H1 (cell line): ENCODE results near the gene FBXW8. TPM values are rescaled to one million over a fixed set of nuclear protein-coding genes. Genes with fewer than 3 reads are reported as not detected.

Source experiments
- CTCF ChIA-PET: fragments of 300-600 bp; sonication (Branson Sonifier 250); formaldehyde crosslinking; loops from one replicate; lab custom pipeline; 2021; ENCODE audit not compliant: partially characterized antibody; lab: Charles Lee
- POLR2A ChIA-PET: fragments of 300-600 bp; sonication (Branson Sonifier 250); formaldehyde crosslinking; loops from one replicate; lab custom pipeline; 2021; ENCODE audit warnings: inconsistent platforms; ENCODE audit not compliant: partially characterized antibody; lab: Charles Lee
- DNase-seq, 2 experiments: peaks; one replicate each; pipeline versions ENCODE4 v3.0.0 to v3.0.0-alpha.2; 2010 to 2022; ENCODE audit warnings: low spot score in 2 of 2, low read depth in 1 of 2, mixed read lengths in 1 of 2
- FAIRE-seq: peaks from 2 replicates; lab custom pipeline; 2011; peaks lifted over from hg19 to GRCh38; lab: Jason Lieb, UNC
- H2AFZ ChIP-seq: 2 replicates; pipeline ENCODE4 v1.8.1; 2012; ENCODE audit warnings: low read length, inconsistent platforms
- H2AK5ac ChIP-seq: 2 replicates; pipeline ENCODE4 v1.6.1; 2013; ENCODE audit warnings: low read depth, low read length
- H2BK120ac ChIP-seq: replicated peaks from 2 replicates; pipeline ENCODE3; 2013; ENCODE audit warnings: low read depth, low read length, inconsistent platforms
- H2BK12ac ChIP-seq: 2 replicates; pipeline ENCODE4 v1.6.1; 2013; ENCODE audit warnings: low read depth, low read length
- H2BK15ac ChIP-seq: 2 replicates; pipeline ENCODE4 v1.6.1; 2013; ENCODE audit warnings: low read length
- H2BK20ac ChIP-seq: 2 replicates; pipeline ENCODE4 v1.6.1; 2013; ENCODE audit warnings: low read length
- H2BK5ac ChIP-seq: 2 replicates; pipeline ENCODE4 v1.6.1; 2013; ENCODE audit warnings: low read depth, low read length
- H3K14ac ChIP-seq: 2 replicates; pipeline ENCODE4 v1.6.1; 2013; ENCODE audit warnings: inconsistent platforms; ENCODE audit not compliant: insufficient read length
- H3K18ac ChIP-seq: 2 replicates; pipeline ENCODE4 v1.6.1; 2013; ENCODE audit warnings: low read length; ENCODE audit errors: extremely low read depth
- H3K23ac ChIP-seq: 2 replicates; pipeline ENCODE4 v1.6.1; 2013; ENCODE audit warnings: inconsistent platforms; ENCODE audit not compliant: insufficient read length
- H3K23me2 ChIP-seq: 2 replicates; pipeline ENCODE4 v1.6.1; 2013; ENCODE audit warnings: low read depth, low read length
- H3K27ac ChIP-seq: 2 replicates; pipeline ENCODE4 v1.6.1; 2011; ENCODE audit warnings: low read depth, low read length, inconsistent platforms
- H3K27me3 ChIP-seq, 4 experiments: replicated peaks in 1 of 4; 1 replicate in 1 of 4; 2 replicates in 3 of 4; pipeline versions ENCODE4 v1.6.1 to v1.8.1; 2011 to 2013; ENCODE audit warnings: low read length in 3 of 4, mild to moderate bottlenecking in 3 of 4, inconsistent platforms in 2 of 4, mixed read lengths in 2 of 4, moderate library complexity in 1 of 4; ENCODE audit not compliant: control insufficient read depth in 3 of 4, insufficient read depth in 3 of 4; ENCODE audit errors: extremely low read depth in 1 of 4
- H3K36me3 ChIP-seq, 4 experiments: 2 replicates each; pipeline versions ENCODE4 v1.6.1 to v1.8.1; 2011 to 2013; ENCODE audit warnings: mild to moderate bottlenecking in 4 of 4, low read length in 3 of 4, moderate library complexity in 2 of 4, control low read depth in 1 of 4, inconsistent platforms in 1 of 4; ENCODE audit not compliant: insufficient read depth in 4 of 4, control insufficient read depth in 2 of 4
- H3K4ac ChIP-seq: replicated peaks from 2 replicates; pipeline ENCODE3; 2013; ENCODE audit warnings: low read length, low read depth, mixed read lengths, inconsistent platforms; ENCODE audit not compliant: insufficient read length
- H3K4me1 ChIP-seq, 4 experiments: replicated peaks in 1 of 4; 1 replicate in 1 of 4; 2 replicates in 3 of 4; pipeline versions ENCODE4 v1.6.1 to v1.8.1; 2011 to 2013; ENCODE audit warnings: low read length in 3 of 4, inconsistent platforms in 2 of 4, mixed read lengths in 1 of 4; ENCODE audit not compliant: insufficient read depth in 4 of 4, control insufficient read depth in 3 of 4
- H3K4me2 ChIP-seq, 2 experiments: 2 replicates each; pipeline versions ENCODE4 v1.6.1 to v1.8.1; 2011 to 2013; ENCODE audit warnings: low read depth in 2 of 2, low read length in 2 of 2, control low read depth in 1 of 2, inconsistent platforms in 1 of 2, mild to moderate bottlenecking in 1 of 2; ENCODE audit not compliant: insufficient read depth in 1 of 2
- H3K4me3 ChIP-seq, 4 experiments: fragments of 200-600, 300-600 bp in 1 of 4; sonication (generic), shearing (Covaris generic), sonication (Bioruptor Twin) in 1 of 4; 2 replicates each; pipeline versions ENCODE4 v1.5.1 to v1.8.1; 2011 to 2016; ENCODE audit warnings: low read length in 4 of 4, low read depth in 3 of 4, control low read depth in 2 of 4, inconsistent platforms in 2 of 4, mild to moderate bottlenecking in 2 of 4, mixed read lengths in 1 of 4, moderate library complexity in 1 of 4; ENCODE audit not compliant: insufficient read depth in 2 of 4; ENCODE audit errors: extremely low read depth in 1 of 4
- H3K56ac ChIP-seq: replicated peaks from 2 replicates; pipeline ENCODE3; 2013; ENCODE audit warnings: low read depth, mild to moderate bottlenecking, mixed read lengths, low read length, inconsistent platforms; ENCODE audit not compliant: insufficient read length
- H3K79me1 ChIP-seq: 2 replicates; pipeline ENCODE4 v1.6.1; 2013; ENCODE audit warnings: low read depth, low read length, control low read depth
- H3K79me2 ChIP-seq, 2 experiments: 2 replicates each; pipeline versions ENCODE4 v1.6.1 to v1.8.1; 2012 to 2013; ENCODE audit warnings: low read length in 2 of 2, mild to moderate bottlenecking in 2 of 2, inconsistent platforms in 1 of 2; ENCODE audit not compliant: insufficient read depth in 2 of 2, control insufficient read depth in 1 of 2
- H3K9ac ChIP-seq, 4 experiments: replicated peaks in 1 of 4; 1 replicate in 1 of 4; 2 replicates in 3 of 4; pipeline versions ENCODE4 v1.6.1 to v1.8.1; 2011 to 2013; ENCODE audit warnings: low read depth in 3 of 4, low read length in 3 of 4, control low read depth in 2 of 4, mild to moderate bottlenecking in 2 of 4, moderate library complexity in 2 of 4, inconsistent platforms in 1 of 4; ENCODE audit errors: extremely low read depth in 1 of 4
- H3K9me3 ChIP-seq, 2 experiments: 2 replicates each; pipeline versions ENCODE4 v1.6.1 to v1.8.1; 2012 to 2013; ENCODE audit warnings: mild to moderate bottlenecking in 2 of 2, moderate library complexity in 2 of 2, control low read depth in 1 of 2, inconsistent platforms in 1 of 2, low read depth in 1 of 2, low read length in 1 of 2, mixed read lengths in 1 of 2; ENCODE audit not compliant: insufficient read depth in 2 of 2
- H4K20me1 ChIP-seq, 2 experiments: replicated peaks in 1 of 2; 2 replicates each; pipeline versions ENCODE3 to v1.8.1; 2011 to 2013; ENCODE audit warnings: inconsistent platforms in 2 of 2, low read length in 2 of 2, mild to moderate bottlenecking in 1 of 2; ENCODE audit not compliant: insufficient read depth in 2 of 2, control insufficient read depth in 1 of 2
- H4K5ac ChIP-seq: 2 replicates; pipeline ENCODE4 v1.6.1; 2013; ENCODE audit warnings: low read length, low read depth, mixed read lengths, inconsistent platforms; ENCODE audit not compliant: insufficient read length
- H4K8ac ChIP-seq: 2 replicates; pipeline ENCODE4 v1.8.0; 2013; ENCODE audit warnings: mild to moderate bottlenecking, moderate library complexity, low read length, inconsistent platforms; ENCODE audit not compliant: insufficient read depth; ENCODE audit errors: extremely low read depth
- H4K91ac ChIP-seq: replicated peaks from 2 replicates; pipeline ENCODE3; 2013; ENCODE audit warnings: low read length, mixed read lengths, inconsistent platforms; ENCODE audit not compliant: insufficient read length
- BACH1 ChIP-seq: IDR thresholded peaks from 2 replicates; pipeline ENCODE4 v1.6.1; 2012; ENCODE audit warnings: low read length, improper control_type of control experiment
- EGR1 ChIP-seq: IDR thresholded peaks from 2 replicates; pipeline ENCODE4 v1.6.1; 2011; ENCODE audit warnings: low read depth, low read length, borderline replicate concordance
- EP300 ChIP-seq, 2 experiments: IDR thresholded peaks; 1 replicate in 1 of 2; 2 replicates in 1 of 2; pipeline ENCODE4 v1.6.1; 2011 to 2012; ENCODE audit warnings: low read depth in 2 of 2, low read length in 2 of 2, mild to moderate bottlenecking in 2 of 2, borderline replicate concordance in 1 of 2, inconsistent platforms in 1 of 2, moderate library complexity in 1 of 2
- HDAC6 ChIP-seq: IDR thresholded peaks from one replicate; pipeline ENCODE4 v1.7.1; 2012; ENCODE audit warnings: low read depth, mild to moderate bottlenecking, inconsistent platforms, low read length, moderate library complexity
- JUN ChIP-seq: IDR thresholded peaks from 2 replicates; pipeline ENCODE4 v1.6.1; 2011; ENCODE audit warnings: low read depth, mild to moderate bottlenecking, improper control_type of control experiment, low read length
- NRF1 ChIP-seq: IDR thresholded peaks from 2 replicates; pipeline ENCODE4 v1.6.1; 2011; ENCODE audit warnings: mild to moderate bottlenecking, low read depth, low read length, improper control_type of control experiment
- POLR2A ChIP-seq, 2 experiments: IDR thresholded peaks; 1 replicate in 1 of 2; 2 replicates in 1 of 2; pipeline ENCODE4 v1.6.1; 2011; ENCODE audit warnings: low read depth in 2 of 2, low read length in 2 of 2, mild to moderate bottlenecking in 2 of 2; ENCODE audit errors: control extremely low read depth in 1 of 2
- RAD21 ChIP-seq, 2 experiments: IDR thresholded peaks in 1 of 2; conservative IDR thresholded peaks in 1 of 2; 2 replicates each; pipeline ENCODE4 v1.6.1; 2011; ENCODE audit warnings: low read depth in 2 of 2, low read length in 2 of 2, improper control_type of control experiment in 1 of 2, inconsistent platforms in 1 of 2, mild to moderate bottlenecking in 1 of 2, moderate library complexity in 1 of 2
- RNF2 ChIP-seq: fragments of 200-900, 300-1000 bp; sonication (generic); IDR thresholded peaks from 2 replicates; pipeline ENCODE4 v1.7.1; 2016; ENCODE audit warnings: borderline replicate concordance, low read depth, mild to moderate bottlenecking, antibody characterized with exemption, low read length; ENCODE audit not compliant: poor library complexity, severe bottlenecking; ENCODE audit errors: missing control alignments
- SIN3A ChIP-seq, 2 experiments: IDR thresholded peaks in 1 of 2; conservative IDR thresholded peaks in 1 of 2; 2 replicates each; pipeline ENCODE4 v1.6.1; 2011 to 2012; ENCODE audit warnings: low read length in 2 of 2, improper control_type of control experiment in 1 of 2, low read depth in 1 of 2, mild to moderate bottlenecking in 1 of 2
- SRF ChIP-seq: IDR thresholded peaks from 2 replicates; pipeline ENCODE4 v1.6.1; 2011; ENCODE audit warnings: mild to moderate bottlenecking, low read depth, low read length, moderate library complexity
- TEAD4 ChIP-seq: IDR thresholded peaks from 2 replicates; pipeline ENCODE4 v1.6.1; 2012; ENCODE audit warnings: low read depth, low read length, inconsistent platforms, mixed read lengths
- whole genome bisulfite sequencing, 2 experiments: shearing (Covaris generic) in 1 of 2; methylation state at CpG; one replicate each; pipeline versions ENCODE4 v1.1.6 to v1.1.7; 2013 to 2015; ENCODE audit warnings: low lambda C conversion rate in 2 of 2, mixed read lengths in 2 of 2, inconsistent platforms in 1 of 2, low coverage in 1 of 2, missing lambda C conversion rate in 1 of 2; ENCODE audit not compliant: insufficient replicate concordance in 2 of 2, insufficient coverage in 1 of 2, insufficient read length in 1 of 2; ENCODE audit errors: extremely low coverage in 1 of 2, missing lambda C conversion rate in 1 of 2; 5-methylcytosine and 5-hydroxymethylcytosine counted together
- polyA plus RNA-seq, 7 experiments: library from polyadenylated mRNA; depleted of rRNA in 3 of 7; stranded (reverse) in 5 of 7; unstranded in 2 of 7; fragments of >200 nt in 5 of 7; fragments of 200-250 nt in 2 of 7; gene quantifications; 1 replicate in 5 of 7; 2 replicates in 1 of 7; 4 replicates in 1 of 7; pipeline versions ENCODE4 v1.2.1 to v1.2.3, GENCODE V29; 2011 to 2013; ENCODE audit warnings: missing spikeins in 2 of 7, mixed read lengths in 2 of 7
- total RNA-seq: library from RNA; stranded (reverse); fragmentation: NEBNext Ultra II Directional; extraction: Animal tissue kit (Norgen Biotek cat#: 25700); gene quantifications from 2 replicates; pipeline ENCODE4 v1.2.1, GENCODE V29; 2021

The FBXW8 gene
- total and polyA plus RNA-seq, 2 of the 8 experiments (the other 6 are each of a cell fraction or from before 2014, with no cell fraction given), result 15.8 to 16.0 TPM

DNA sequence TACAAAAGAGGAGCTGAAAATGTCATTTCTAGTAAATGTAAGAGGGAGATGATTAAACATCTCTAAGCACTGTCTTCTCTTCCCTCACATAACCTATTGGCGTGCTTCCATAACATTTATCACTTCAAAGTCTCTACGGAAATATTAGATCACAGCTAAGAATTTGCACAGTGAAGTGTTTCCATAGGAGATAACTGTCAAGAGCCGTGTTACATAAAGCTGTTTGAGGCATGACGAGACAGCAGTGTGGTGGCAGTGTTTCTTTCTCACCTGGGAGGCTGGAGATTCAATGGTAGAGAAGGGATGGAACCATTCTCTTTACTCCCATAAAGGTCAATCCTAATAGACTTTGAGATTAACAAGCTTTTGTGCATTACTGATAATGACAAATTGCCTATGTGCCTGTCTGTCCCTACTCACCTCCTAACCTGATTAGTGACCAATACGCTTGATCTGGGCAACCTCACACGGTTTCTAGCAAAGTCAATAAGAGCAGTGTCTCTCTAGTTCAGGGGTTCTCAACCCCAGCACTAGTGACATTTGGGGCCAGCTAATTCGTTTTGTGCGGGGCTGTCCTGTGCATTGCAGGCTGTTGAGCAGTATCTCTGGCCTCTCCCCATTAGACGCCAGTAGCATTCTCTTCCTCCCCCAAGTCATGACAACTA, 35.3 kb downstream of the FBXW8 start:
- CTCF ChIA-PET, result interaction anchor here (0.7 to 1.9 kb wide), 2 partner anchors 14 to 63 kb away, joined by 3 to 7 read pairs; no protein-coding TSS in a partner anchor
- WGBS, 2 experiments, result 90% methylated on average over 9 of the region's 9 CpGs; no CpG with 5 or more reads in 1 of the 2 experiments
- H4K20me1 ChIP-seq, result peaks cover 0 to 2% of the 10 kb centered on the region in 2 experiments
- TF ChIP-seq NRF1 (no peak), EP300 (IDR thresholded peaks at IDR 0.05; ENCODE audit: borderline replicate concordance in 1 of 2, low read depth in 2 of 2, low read length in 2 of 2) (no peak), SIN3A (conservative IDR thresholded peaks at IDR 0.05 in 1 of 2, IDR thresholded peaks at IDR 0.05 in 1 of 2; ENCODE audit: low read depth in 1 of 2, low read length in 2 of 2) (no peak), BACH1 (no peak), POLR2A (IDR thresholded peaks at IDR 0.05; ENCODE audit: control extremely low read depth in 1 of 2, low read depth in 2 of 2, low read length in 2 of 2) (no peak), RNF2 (no peak), SRF (no peak), TEAD4 (no peak), JUN (no peak), HDAC6 (no peak), RAD21 (IDR thresholded peaks at IDR 0.05 in 1 of 2, conservative IDR thresholded peaks at IDR 0.05 in 1 of 2; ENCODE audit: low read depth in 2 of 2, low read length in 2 of 2) (no peak), EGR1 (no peak)

More for the DNA sequence above, 35.3 kb downstream of the FBXW8 start:
- H4K91ac ChIP-seq, result no peak overlapping the region
- no peak overlapping the region for H3K4ac ChIP-seq
- no peak overlapping the region for H2AK5ac ChIP-seq
- no peak overlapping the region for H3K9ac ChIP-seq
- POLR2A ChIA-PET, result no interaction called here
- H3K4me1 ChIP-seq, result no peaks in the 10 kb centered on the region
- H2BK120ac ChIP-seq, result no peak overlapping the region
- H3K27me3 ChIP-seq, result no peaks in the 10 kb centered on the region
- H2BK20ac ChIP-seq, result no peak overlapping the region
- H4K8ac ChIP-seq, result no peak overlapping the region
- no peak overlapping the region for H3K56ac ChIP-seq
- no peak overlapping the region for H2AFZ ChIP-seq
- H3K23ac ChIP-seq, result no peak overlapping the region
- peaks cover 0 to 26% (median 15%) of the 10 kb centered on the region in 4 experiments; a peak in 5 of 8 replicates for H3K36me3 ChIP-seq
- peaks cover 0 to 4% of the 10 kb centered on the region in 2 experiments; a peak in 2 of 4 replicates for H3K9me3 ChIP-seq
- H2BK12ac ChIP-seq, result no peak overlapping the region
- H3K14ac ChIP-seq, result no peak overlapping the region
- DNase-seq (no peak), FAIRE-seq (no peak)
- H4K5ac ChIP-seq, result no peak overlapping the region
- H3K79me2 ChIP-seq, result no peaks in the 10 kb centered on the region; a peak in 1 of 4 replicates
- no peak overlapping the region for H3K4me2 ChIP-seq
- H3K27ac ChIP-seq, result no peak overlapping the region
- H3K18ac ChIP-seq, result no peak overlapping the region
- no peak overlapping the region for H2BK15ac ChIP-seq
- no peaks in the 10 kb centered on the region for H3K23me2 ChIP-seq
- H3K4me3 ChIP-seq, result no peak overlapping the region
- H3K79me1 ChIP-seq, result no peaks in the 10 kb centered on the region
- no peak overlapping the region for H2BK5ac ChIP-seq
